ENCODE data around the gene KAZN.

KAZN gene

GRCh38 chr1:14647777-14648176, 49.3 kb downstream of the KAZN start:
- no peak for DNase-seq (ENCODE audit: low read depth)

GRCh38 chr1:14648391-14648790, 49.9 kb downstream of the KAZN start:
- no peak for DNase-seq (ENCODE audit: low read depth)

- no peak for DNase-seq (ENCODE audit: low read depth)
These were observed 50.7 kb downstream of the KAZN start for GRCh38 chr1:14648896-14649855.

GRCh38 chr1:14649976-14650375, 51.5 kb downstream of the KAZN start:
- DNase-seq (ENCODE audit: low read depth): no peak

GRCh38 chr1:14650951-14651350, 52.5 kb downstream of the KAZN start:
- no peak for DNase-seq (ENCODE audit: low read depth)

GRCh38 chr1:14652840-14653239, 54.4 kb downstream of the KAZN start:
- DNase-seq (ENCODE audit: low read depth): no peak

GRCh38 chr1:14653461-14653960, 55.0 kb downstream of the KAZN start:
- DNase-seq (ENCODE audit: low read depth): no peak

GRCh38 chr1:14654554-14654953, 56.1 kb downstream of the KAZN start:
- DNase-seq (ENCODE audit: low read depth): no peak

GRCh38 chr1:14655385-14655784, 56.9 kb downstream of the KAZN start:
- DNase-seq (ENCODE audit: low read depth): no peak

- no peak for DNase-seq (ENCODE audit: low read depth)
These were observed 58.0 kb downstream of the KAZN start for GRCh38 chr1:14656384-14656937.

GRCh38 chr1:14658642-14659041, 60.2 kb downstream of the KAZN start:
- DNase-seq (ENCODE audit: low read depth): no peak

GRCh38 chr1:14659913-14660312, 61.4 kb downstream of the KAZN start:
- no peak for DNase-seq (ENCODE audit: low read depth)

GRCh38 chr1:14660801-14661200, 62.3 kb downstream of the KAZN start:
- DNase-seq (ENCODE audit: low read depth): no peak

GRCh38 chr1:14661222-14661621, 62.7 kb downstream of the KAZN start:
- no peak for DNase-seq (ENCODE audit: low read depth)

- no peak for DNase-seq (ENCODE audit: low read depth)
These were observed 63.6 kb downstream of the KAZN start for GRCh38 chr1:14662116-14662515.

- DNase-seq (ENCODE audit: low read depth): no peak
These were observed 65.3 kb downstream of the KAZN start for GRCh38 chr1:14663773-14664172.

- DNase-seq (ENCODE audit: low read depth): no peak
These were observed 67.9 kb downstream of the KAZN start for GRCh38 chr1:14666373-14666772.

- no peak for DNase-seq (ENCODE audit: low read depth)
These were observed 68.6 kb downstream of the KAZN start for GRCh38 chr1:14666962-14667650.

GRCh38 chr1:14667651-14667984, 69.1 kb downstream of the KAZN start:
- no peak for DNase-seq (ENCODE audit: low read depth)

- no peak for DNase-seq (ENCODE audit: low read depth)
These were observed 70.1 kb downstream of the KAZN start for GRCh38 chr1:14668538-14668937.

- no peak for DNase-seq (ENCODE audit: low read depth)
These were observed 73.5 kb downstream of the KAZN start for GRCh38 chr1:14672005-14672404.

- no peak for DNase-seq (ENCODE audit: low read depth)
These were observed 75.5 kb downstream of the KAZN start for GRCh38 chr1:14674030-14674429.

GRCh38 chr1:14676400-14676799, 77.9 kb downstream of the KAZN start:
- no peak for DNase-seq (ENCODE audit: low read depth)
